Amygdala (tissue), 56 donors: ENCODE results near the gene CCDC69.

Experiments
- DNase-seq, 56 donors: peaks; one replicate each; lab custom pipeline; 2025; lab: John Stamatoyannopoulos, UW

Gene CCDC69

GRCh38 chr5:151224372-151224771 lies 480 bp upstream of the CCDC69 start:
- no peak for DNase-seq

DNA sequence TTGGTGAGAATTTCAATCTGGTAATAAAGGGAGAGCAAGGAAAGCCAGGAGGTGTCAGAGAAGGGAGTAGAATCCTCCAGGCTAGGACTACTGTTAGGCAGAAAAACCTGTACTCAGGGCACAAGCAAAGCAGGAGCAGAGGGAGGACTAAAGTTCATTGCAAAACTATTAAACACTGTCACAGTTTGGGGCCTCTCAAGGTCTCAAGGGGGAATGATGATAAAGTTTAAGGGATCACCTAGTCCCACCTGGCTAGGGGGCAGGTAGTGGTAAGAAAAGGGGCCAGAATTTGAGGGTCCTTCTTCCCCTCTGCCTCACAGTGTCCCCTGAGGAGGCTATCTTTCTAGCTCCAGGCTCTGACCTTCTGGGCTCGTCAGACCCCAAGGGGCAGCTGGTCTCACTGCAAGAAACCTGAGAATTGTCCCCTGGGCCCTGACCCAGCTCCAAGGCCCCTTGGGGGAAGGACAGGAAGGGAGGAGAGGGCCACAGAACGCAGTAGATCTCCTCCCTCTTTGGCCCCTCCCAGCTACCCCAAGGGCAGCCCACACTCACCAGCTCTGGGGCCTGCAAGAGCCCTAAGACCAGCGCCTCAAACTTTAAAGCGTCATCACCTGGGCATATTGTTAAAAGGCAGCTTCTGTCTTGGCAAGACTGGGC lies 974 bp downstream of the CCDC69 start:
- no peak for DNase-seq

DNA sequence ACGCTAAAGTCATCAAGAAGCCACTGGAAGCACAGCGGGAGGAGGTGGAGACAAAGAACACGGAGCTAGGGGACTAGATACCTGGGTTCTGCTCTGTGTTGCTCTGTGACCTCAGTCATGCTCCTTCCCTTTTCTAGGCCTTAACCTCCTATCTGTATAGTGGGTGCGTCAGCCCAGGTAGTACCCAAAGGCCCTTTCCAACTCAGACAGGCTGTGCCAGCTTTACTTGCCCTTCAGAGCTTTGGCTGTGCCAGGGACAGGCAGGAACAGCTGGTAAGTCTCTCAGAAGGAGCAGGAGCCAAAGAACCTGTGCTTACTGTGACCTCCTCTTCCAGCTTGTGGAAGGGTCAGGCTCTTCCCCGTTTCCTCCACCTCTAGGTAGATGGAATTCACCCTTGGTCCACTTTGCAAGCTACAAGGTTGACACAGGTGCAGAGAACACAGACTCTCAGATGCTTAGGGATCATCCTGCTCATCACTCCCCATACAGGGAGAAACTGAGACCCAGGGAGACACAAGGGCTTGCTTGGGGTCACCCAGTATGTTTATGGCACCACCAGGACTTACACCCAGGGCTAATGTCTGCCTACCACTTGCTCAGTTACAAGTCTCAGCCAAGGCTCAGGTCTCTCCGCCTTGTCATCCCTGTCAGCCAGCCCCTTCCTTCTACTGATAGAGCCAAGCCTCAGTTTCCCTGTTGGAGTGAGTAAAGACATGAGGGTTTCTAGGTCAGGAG lies 1.7 kb downstream of the CCDC69 start:
- DNase-seq: no peak

DNA sequence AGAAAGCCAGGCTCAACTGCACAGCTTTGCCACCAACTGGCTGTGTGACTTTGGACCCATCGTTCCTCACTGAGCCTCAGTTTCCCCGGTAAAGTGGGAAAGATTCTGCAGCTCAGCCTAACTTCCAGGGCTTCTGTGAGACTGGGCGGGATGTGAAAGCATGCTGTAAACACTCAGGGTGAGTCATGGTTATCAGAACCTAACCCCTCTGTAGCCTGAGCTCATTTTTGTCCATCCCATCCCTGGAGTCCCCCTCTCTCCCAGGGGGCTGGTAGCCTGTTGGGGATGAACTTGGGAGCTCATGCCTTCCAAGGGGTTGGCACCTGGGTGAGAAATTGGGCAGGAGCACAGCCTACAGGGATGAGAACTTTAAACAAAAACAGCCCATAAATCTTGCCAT lies 2.3 kb downstream of the CCDC69 start:
- DNase-seq: no peak

DNA sequence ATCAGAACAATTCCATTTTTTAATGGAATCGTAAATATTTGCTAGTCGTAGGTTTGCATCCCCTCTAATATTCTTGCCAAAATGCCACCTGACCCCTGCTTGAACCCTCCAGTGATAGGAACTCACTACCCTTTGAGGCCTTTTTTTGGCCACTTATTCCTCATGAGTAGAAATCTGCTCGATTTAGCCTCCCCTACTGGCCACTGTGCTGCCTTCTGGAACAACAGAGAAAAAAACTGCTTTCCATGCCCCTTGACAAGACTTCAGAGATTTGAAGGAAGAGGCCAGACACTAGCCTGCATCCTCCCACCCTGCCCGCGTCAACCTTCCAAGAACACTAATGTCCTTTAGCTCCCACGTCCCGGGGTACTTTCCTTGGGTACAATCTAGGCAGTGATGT lies 4.1 kb downstream of the CCDC69 start:
- no peak for DNase-seq

- no peak for DNase-seq
These were observed 4.8 kb downstream of the CCDC69 start for GRCh38 chr5:151219138-151219537.

- no peak for DNase-seq
These were observed 5.7 kb downstream of the CCDC69 start for GRCh38 chr5:151218177-151218576.

DNA sequence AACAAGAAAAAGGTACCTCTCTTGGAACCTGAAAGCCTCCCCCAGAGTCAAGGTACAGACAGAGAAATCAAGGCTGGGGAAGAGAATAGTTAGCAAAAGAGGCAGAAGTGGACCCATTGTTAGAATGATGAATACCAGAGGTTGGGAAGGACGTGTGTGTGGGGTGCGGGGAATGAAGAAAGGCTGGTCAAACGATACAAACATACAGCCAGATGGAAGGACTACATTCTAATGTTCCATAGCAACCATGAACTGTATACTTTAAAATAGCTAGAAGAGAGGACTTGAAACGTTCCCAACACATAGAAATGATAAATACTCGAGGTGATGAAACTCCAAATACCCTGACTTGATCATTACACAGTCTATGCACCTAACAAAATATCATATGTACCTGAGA lies 7.1 kb downstream of the CCDC69 start:
- DNase-seq: no peak

- no peak for DNase-seq
These were observed 8.4 kb downstream of the CCDC69 start for GRCh38 chr5:151215546-151215880.

- peak in 1 of 56 donors; percentile 24 for DNase-seq
These were observed 9.0 kb downstream of the CCDC69 start for GRCh38 chr5:151214614-151215545.

DNA sequence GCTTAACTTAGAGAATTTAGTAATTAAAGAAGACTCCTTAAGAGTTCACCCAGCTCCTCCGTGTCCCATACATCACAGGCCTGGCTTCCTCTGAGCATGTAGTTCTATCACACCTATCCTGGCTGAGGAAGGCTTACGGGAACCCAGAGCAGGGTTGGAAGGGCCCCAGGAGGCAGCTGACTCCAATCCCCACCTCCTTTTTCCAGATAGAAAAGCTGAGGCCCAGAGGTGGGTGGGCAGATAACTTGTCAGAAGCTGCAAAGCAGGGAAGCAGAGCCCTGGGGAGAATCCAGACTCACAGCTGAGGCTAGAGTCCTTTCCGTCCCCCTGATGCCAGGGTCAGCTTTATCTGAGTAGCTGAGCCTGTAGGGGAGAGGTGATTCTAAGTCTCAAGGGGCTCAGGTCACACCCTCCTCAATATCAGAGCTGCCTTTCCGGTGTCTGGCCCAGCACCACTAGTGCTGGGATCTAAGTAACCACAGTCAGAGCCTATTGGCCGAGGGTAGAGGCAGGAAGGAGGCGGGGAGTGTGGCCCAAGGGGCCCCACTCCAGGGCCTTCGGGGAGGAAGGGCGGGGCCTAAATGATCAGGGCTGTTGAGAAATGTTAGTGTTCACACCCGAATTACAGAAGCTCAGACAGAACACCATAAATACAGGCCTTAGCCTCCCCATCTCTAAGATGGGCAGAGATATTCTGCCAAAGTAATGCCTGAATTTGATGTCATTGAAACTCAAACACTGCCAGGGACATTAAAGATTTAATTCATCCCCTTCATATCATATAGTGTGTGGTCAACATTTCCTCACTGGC lies 9.9 kb downstream of the CCDC69 start:
- peak in 22 of 56 donors; percentile 5 to 48 (median 15) for DNase-seq

DNA sequence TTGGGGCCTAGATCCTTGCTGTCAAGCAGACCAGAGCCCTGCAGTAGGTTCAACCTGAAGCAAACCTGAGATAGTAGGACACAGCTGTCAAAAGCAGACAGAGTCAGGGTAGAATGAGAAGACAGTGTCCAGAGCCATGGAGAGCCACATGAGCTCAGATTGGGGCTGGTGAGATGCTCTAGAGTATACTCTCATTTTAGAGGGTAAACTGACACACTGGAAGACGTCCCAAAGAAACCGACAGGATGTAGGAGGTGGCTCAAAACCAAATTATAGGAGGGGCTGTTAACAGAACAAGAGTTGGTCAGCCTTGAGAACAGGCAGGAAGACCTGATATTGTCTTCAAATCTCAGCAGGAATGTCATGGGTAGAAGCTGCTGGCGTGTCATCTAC lies 11.5 kb downstream of the CCDC69 start:
- no peak for DNase-seq

DNA sequence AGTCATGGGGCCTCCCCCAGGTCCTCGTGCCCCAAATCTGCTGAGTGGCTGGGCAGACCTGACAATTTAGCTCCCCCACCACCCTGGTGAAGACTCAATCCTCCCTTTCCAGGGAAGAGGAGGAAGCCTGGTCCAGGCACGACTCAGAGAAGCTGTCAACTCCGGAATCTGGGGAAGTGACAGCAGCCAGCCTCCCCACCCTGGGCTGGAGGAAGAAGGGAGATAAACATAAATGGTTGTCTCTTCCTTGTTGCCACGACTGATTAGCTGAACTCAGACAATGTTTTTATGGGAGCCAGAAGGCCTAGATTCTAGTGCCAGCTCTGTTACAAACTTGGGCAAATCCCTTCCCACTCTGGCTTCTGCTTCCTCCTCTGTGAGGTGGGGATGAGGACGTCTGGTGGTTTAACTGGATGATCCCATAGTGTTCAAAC lies 15.4 kb downstream of the CCDC69 start:
- DNase-seq: no peak

- DNase-seq: no peak
These were observed 18.5 kb downstream of the CCDC69 start for GRCh38 chr5:151205411-151205810.

- no peak for DNase-seq
These were observed 19.8 kb downstream of the CCDC69 start for GRCh38 chr5:151204051-151204450.

DNA sequence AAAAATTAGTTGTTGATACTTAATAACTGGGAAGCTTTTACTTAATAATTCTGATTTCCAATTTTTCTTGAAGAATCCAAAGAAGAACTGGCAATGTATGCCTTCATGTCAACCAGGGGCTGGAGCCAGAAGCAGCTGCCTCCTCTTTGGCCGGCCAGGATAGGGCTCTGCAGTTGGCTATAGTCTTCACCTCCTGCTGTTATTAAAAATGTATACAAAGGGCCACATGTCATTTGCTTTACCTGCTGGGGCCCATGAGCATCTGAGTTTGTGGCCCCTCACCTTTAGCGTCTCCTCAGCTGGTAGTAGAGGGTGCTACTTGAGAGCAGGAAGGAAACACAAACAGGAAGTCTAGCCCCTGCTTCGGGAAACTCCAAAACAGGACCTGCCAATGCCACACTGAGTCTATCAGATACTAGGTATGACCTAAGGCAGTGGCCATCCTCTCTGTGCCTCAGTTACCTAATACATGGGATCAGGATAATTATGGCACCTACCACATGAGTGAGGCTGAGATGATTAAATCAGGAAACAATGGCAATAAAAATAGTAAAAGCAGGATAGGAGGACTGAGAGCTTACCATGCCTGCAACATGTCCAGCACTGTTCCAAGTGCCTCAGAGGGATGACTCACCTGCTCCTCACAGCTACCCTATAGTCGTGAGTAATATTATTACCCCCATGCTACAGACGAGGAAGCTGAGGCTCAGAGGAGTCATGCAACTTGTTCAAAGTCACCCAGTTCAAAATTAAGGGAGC lies 21.3 kb downstream of the CCDC69 start:
- no peak for DNase-seq

DNA sequence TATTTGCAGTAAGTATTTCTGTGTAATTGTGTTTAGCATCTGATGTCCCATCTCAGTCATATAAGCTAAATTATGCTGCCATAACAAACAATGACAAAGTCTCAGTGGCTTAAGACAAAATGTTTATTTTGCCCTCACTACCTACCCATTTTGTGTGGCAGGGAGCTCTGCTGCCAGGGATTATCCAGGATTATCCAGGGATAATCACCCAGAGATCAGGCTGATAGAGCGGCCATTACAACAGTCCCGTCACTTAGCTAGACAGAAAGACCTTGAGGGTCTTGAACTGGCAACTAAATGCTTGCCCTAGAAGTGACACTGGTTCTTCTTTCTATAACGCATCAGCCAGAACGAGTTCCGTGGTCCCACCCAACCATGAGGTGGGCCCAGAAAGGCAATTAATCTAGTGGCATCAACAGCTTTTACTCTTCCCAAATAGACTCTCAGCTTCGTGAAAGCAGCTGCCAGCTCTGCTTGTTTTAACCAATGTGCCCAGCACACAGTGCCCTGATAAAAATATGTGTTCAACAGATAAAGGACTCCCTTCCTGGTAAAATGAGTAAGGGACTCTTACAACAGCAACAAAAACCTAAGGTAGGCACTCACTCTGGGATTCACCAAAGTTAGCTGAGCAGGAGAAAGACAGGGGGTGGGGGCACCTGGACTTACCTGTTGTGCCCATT lies 22.8 kb downstream of the CCDC69 start:
- no peak for DNase-seq

DNA sequence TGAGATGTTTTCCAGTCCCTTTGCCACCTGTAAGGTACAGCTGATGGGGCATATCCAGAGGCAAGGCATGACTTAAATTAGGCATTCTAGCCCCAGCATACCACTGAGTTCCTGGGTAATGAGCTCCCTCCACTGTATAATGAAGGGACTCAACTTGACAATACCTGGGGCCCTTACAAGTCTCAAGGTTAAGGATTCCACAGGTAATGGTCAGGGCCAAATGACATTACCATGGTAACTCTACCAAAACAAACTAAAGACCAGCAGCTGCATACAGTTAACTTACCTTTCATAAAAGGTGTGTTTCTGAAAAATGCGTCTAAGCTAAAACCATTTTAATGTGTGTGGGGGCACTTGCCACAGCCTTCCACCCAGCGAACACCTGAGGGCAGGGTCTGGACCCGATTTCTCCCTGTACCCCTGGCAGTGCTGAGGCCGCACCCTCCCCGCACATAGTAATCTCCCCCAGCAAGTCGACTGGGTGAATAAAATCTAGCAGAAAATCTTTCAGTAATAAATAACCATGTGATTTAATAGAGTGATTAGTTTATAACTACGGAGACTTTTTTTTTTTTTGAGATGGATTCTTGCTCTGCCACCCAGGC lies 24.2 kb downstream of the CCDC69 start:
- DNase-seq: no peak

GRCh38 chr5:151198861-151199260 lies 25.0 kb downstream of the CCDC69 start:
- DNase-seq: no peak
